WTC11 (cell line): Measurements from ENCODE around the gene RPL21. TPM values are rescaled to one million over a fixed set of nuclear protein-coding genes. Genes with fewer than 3 reads are reported as not detected.

Source experiments
- ATAC-seq: fragments of 200-7000 bp; cut with Tn5 transposase; 2 replicates; pipeline ENCODE4 v1.10.0; 2021; ENCODE audit warnings: mild to moderate bottlenecking, moderate library complexity
- CTCF ChIA-PET: fragments of 300-600 bp; sonication (Branson Sonifier 250); formaldehyde crosslinking; loops from one replicate; lab custom pipeline; 2021; ENCODE audit warnings: antibody characterized with exemption; lab: Charles Lee
- POLR2A ChIA-PET: fragments of 350-600 bp; sonication (Branson Sonifier 250); formaldehyde crosslinking; loops from one replicate; lab custom pipeline; 2021; ENCODE audit warnings: antibody characterized with exemption; lab: Charles Lee
- DNase-seq: peaks from one replicate; pipeline ENCODE4 v3.0.0; 2021; ENCODE audit warnings: low spot score
- H3K27ac Mint-ChIP-seq: 2 replicates; pipeline ENCODE4 v1.8.0; 2021; ENCODE audit warnings: mixed read lengths
- H3K27me3 Mint-ChIP-seq: 2 replicates; pipeline ENCODE4 v1.8.0; 2021; ENCODE audit warnings: low read depth, mild to moderate bottlenecking, moderate library complexity, mixed read lengths
- H3K36me3 Mint-ChIP-seq: 2 replicates; pipeline ENCODE4 v1.8.0; 2021; ENCODE audit warnings: mixed read lengths
- H3K4me1 Mint-ChIP-seq: 2 replicates; pipeline ENCODE4 v1.8.0; 2022; ENCODE audit warnings: mixed read lengths
- H3K4me3 Mint-ChIP-seq: 2 replicates; pipeline ENCODE4 v1.8.0; 2021; ENCODE audit warnings: mild to moderate bottlenecking, moderate library complexity, mixed read lengths
- H3K9me3 Mint-ChIP-seq: 2 replicates; pipeline ENCODE4 v1.8.0; 2021; ENCODE audit warnings: mixed read lengths
- CREB1 ChIP-seq: sonication (generic); formaldehyde crosslinking; IDR thresholded peaks from 2 replicates; pipeline ENCODE4 v1.8.0; 2023; ENCODE audit warnings: mild to moderate bottlenecking, missing genetic modification reagents
- FOXP1 ChIP-seq: sonication (generic); formaldehyde crosslinking; IDR thresholded peaks from 2 replicates; pipeline ENCODE4 v1.8.0; 2022; ENCODE audit warnings: missing genetic modification reagents, mild to moderate bottlenecking, moderate library complexity, borderline replicate concordance
- NFE2L1 ChIP-seq: sonication (generic); formaldehyde crosslinking; IDR thresholded peaks from 2 replicates; pipeline ENCODE4 v1.8.1; 2023; ENCODE audit warnings: missing genetic modification reagents
- NR2C2 ChIP-seq: sonication (generic); formaldehyde crosslinking; IDR thresholded peaks from 2 replicates; pipeline ENCODE4 v1.8.0; 2022; ENCODE audit warnings: mild to moderate bottlenecking, missing genetic modification reagents
- OVOL2 ChIP-seq: fragments of 250-450 bp; sonication (Bioruptor Pico); IDR thresholded peaks from 2 replicates; pipeline ENCODE4 v1.9.0; 2021; ENCODE audit warnings: mild to moderate bottlenecking, borderline replicate concordance
- ZNF219 ChIP-seq: sonication (generic); formaldehyde crosslinking; IDR thresholded peaks from 2 replicates; pipeline ENCODE4 v1.8.0; 2023; ENCODE audit warnings: missing genetic modification reagents, mild to moderate bottlenecking, borderline replicate concordance
- ZNF317 ChIP-seq: sonication (generic); formaldehyde crosslinking; IDR thresholded peaks from 2 replicates; pipeline ENCODE4 v1.8.1; 2023; ENCODE audit warnings: low read depth, mild to moderate bottlenecking, moderate library complexity, missing genetic modification reagents, borderline replicate concordance
- ZNF396 ChIP-seq: fragments of 250-450 bp; sonication (Bioruptor Pico); IDR thresholded peaks from 2 replicates; pipeline ENCODE4 v1.8.0; 2021; ENCODE audit warnings: mild to moderate bottlenecking, moderate library complexity, borderline replicate concordance
- ZNF671 ChIP-seq: fragments of 250-450 bp; sonication (Bioruptor Pico); IDR thresholded peaks from 2 replicates; pipeline ENCODE4 v1.8.0; 2021; ENCODE audit warnings: mild to moderate bottlenecking
- total RNA-seq: library from RNA; stranded (reverse); gene quantifications from 3 replicates; pipeline ENCODE4 v1.2.3, GENCODE V29; 2021
- TF ChIP-seq, protein P1 (sequence below): fragments of 250-450 bp; sonication (Bioruptor Pico); IDR thresholded peaks from 2 replicates; pipeline ENCODE4 v1.9.0; 2021; ENCODE audit warnings: mild to moderate bottlenecking
- TF ChIP-seq, protein P2 (sequence below): fragments of 250-450 bp; sonication (Bioruptor Pico); IDR thresholded peaks from 2 replicates; pipeline ENCODE4 v1.8.0; 2021; ENCODE audit warnings: mild to moderate bottlenecking
- TF ChIP-seq, protein P3 (sequence below): sonication (generic); formaldehyde crosslinking; conservative IDR thresholded peaks from 2 replicates; pipeline ENCODE4 v1.8.1; 2022; ENCODE audit warnings: mild to moderate bottlenecking, missing genetic modification reagents
- TF ChIP-seq, protein P4 (sequence below): sonication (generic); formaldehyde crosslinking; IDR thresholded peaks from 2 replicates; pipeline ENCODE4 v1.8.0; 2023; ENCODE audit warnings: missing genetic modification reagents, mild to moderate bottlenecking, borderline replicate concordance

The RPL21 gene
- total RNA-seq, 1 experiment from 2014 or later: 1,082 TPM

DNA sequence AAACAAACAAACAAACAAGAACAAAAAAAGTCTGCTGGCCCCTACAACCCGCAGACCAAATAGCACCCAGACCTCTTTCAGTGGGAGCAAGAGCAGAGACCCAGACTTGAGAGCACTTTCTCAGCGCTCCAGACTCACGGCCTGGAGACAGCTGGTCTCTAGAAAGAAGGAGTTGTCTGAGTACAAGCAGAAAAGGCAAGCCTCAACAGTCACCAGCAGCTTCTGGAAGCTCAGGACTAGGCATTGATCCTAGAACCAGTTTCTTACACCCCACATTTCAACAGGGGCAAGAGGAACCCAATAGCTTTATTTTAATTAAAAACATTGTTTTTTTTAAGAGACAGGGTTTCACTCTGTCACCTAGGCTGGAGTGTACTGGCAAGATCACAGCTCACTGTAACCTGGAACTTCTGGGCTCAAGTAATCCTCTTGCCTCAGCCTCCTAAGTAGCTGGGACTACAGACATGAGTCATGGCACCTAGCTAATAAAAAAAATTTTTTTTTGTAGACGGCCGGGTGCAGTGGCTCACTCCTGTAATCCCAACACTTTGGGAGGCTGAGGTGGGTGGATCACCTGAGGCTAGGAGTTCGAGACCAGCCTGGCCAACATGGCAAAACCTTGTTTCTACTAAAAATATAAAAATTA is 49.7 kb downstream of the RPL21 start (continued):
- no peak for TF ChIP-seq ZNF671

DNA sequence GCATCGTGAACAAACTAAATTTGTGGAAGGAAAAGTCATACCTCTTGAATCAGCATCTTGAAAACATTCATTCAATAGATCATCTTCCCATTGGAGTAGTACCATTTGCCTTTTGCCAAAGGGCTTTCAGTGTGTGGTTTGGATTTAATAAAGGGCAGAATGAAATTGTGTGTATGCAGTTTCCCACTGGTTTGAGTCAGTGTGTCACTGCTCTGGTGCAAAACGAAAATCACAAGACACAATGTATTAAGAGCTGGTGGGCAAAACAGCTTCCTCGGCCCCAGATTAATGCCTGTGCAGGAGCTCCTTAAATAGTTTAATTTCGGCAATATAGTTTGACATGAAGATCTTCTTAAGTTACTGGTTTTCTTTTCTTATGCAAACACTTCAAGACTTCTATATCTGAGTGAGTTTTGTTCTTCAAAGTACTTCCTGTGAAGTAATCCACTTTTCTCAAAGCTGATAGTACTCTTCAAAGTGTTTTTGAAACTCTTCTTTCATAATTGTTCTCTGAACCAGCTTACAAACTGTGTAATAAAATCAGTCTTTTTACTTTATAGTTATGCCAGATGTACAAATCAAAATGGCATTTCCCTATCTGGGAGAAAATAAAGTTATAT is 51.4 kb downstream of the RPL21 start:
- Mint-ChIP-seq H3K36me3 (peaks cover 8% of the 10 kb centered on the region; the same call in 1 of the 2 replicates), H3K27me3 (no peaks in the 10 kb centered on the region), H3K9me3 (peaks cover 15% of the 10 kb centered on the region), H3K4me1 (no peaks in the 10 kb centered on the region), H3K27ac (no peak overlapping the region), H3K4me3 (no peak overlapping the region)
- no peak for TF ChIP-seq ZNF396
- no peak for TF ChIP-seq OVOL2 (CRISPR knock-in tag)
- no peak for TF ChIP-seq ZNF219
- TF ChIP-seq CREB1 (CRISPR knock-in tag): no peak
- TF ChIP-seq, protein P1, sequence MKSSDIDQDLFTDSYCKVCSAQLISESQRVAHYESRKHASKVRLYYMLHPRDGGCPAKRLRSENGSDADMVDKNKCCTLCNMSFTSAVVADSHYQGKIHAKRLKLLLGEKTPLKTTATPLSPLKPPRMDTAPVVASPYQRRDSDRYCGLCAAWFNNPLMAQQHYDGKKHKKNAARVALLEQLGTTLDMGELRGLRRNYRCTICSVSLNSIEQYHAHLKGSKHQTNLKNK (CRISPR knock-in tag): no peak
- no peak for TF ChIP-seq ZNF317 (CRISPR knock-in tag)
- TF ChIP-seq, protein P2, sequence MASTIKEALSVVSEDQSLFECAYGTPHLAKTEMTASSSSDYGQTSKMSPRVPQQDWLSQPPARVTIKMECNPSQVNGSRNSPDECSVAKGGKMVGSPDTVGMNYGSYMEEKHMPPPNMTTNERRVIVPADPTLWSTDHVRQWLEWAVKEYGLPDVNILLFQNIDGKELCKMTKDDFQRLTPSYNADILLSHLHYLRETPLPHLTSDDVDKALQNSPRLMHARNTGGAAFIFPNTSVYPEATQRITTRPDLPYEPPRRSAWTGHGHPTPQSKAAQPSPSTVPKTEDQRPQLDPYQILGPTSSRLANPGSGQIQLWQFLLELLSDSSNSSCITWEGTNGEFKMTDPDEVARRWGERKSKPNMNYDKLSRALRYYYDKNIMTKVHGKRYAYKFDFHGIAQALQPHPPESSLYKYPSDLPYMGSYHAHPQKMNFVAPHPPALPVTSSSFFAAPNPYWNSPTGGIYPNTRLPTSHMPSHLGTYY (CRISPR knock-in tag): no peak
- ChIA-PET POLR2A (no interaction called here), CTCF (interaction anchor here (1.4 kb wide), 1 partner anchor 36 kb away, joined by 5 read pairs; no protein-coding TSS in a partner anchor)
- ATAC-seq (no peak), DNase-seq (no peak)

DNA sequence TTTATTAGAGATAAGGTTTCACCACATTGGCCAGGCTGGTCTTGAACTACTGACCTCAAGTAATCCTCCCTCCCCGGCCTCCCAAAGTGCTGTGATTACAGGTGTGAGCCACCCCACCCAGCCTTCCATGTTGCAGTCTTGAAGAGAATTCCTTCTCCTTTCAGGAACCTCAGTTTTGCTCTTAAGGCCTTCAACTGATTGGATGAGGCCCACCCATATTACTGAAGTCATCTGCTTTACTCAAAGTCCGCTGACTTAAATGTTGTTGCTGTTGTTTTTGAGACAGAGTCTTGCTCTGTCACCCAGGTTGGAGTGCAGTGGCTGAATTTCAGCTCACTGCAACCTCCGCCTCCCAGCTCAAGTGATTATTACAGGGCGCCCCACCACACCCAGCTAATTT is 52.7 kb downstream of the RPL21 start:
- no peak for DNase-seq
- Mint-ChIP-seq H3K4me3 (no peak overlapping the region), H3K4me1 (no peaks in the 10 kb centered on the region), H3K27ac (no peak overlapping the region), H3K36me3 (peaks cover 8% of the 10 kb centered on the region; the same call in 1 of the 2 replicates), H3K9me3 (peaks cover 15% of the 10 kb centered on the region), H3K27me3 (no peaks in the 10 kb centered on the region)
- no peak for ATAC-seq
- TF ChIP-seq OVOL2 (CRISPR knock-in tag): no peak
- no peak for TF ChIP-seq NR2C2
- TF ChIP-seq, protein P3, sequence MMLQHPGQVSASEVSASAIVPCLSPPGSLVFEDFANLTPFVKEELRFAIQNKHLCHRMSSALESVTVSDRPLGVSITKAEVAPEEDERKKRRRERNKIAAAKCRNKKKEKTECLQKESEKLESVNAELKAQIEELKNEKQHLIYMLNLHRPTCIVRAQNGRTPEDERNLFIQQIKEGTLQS (CRISPR knock-in tag): no peak
- TF ChIP-seq NFE2L1: no peak
- TF ChIP-seq, protein P4, sequence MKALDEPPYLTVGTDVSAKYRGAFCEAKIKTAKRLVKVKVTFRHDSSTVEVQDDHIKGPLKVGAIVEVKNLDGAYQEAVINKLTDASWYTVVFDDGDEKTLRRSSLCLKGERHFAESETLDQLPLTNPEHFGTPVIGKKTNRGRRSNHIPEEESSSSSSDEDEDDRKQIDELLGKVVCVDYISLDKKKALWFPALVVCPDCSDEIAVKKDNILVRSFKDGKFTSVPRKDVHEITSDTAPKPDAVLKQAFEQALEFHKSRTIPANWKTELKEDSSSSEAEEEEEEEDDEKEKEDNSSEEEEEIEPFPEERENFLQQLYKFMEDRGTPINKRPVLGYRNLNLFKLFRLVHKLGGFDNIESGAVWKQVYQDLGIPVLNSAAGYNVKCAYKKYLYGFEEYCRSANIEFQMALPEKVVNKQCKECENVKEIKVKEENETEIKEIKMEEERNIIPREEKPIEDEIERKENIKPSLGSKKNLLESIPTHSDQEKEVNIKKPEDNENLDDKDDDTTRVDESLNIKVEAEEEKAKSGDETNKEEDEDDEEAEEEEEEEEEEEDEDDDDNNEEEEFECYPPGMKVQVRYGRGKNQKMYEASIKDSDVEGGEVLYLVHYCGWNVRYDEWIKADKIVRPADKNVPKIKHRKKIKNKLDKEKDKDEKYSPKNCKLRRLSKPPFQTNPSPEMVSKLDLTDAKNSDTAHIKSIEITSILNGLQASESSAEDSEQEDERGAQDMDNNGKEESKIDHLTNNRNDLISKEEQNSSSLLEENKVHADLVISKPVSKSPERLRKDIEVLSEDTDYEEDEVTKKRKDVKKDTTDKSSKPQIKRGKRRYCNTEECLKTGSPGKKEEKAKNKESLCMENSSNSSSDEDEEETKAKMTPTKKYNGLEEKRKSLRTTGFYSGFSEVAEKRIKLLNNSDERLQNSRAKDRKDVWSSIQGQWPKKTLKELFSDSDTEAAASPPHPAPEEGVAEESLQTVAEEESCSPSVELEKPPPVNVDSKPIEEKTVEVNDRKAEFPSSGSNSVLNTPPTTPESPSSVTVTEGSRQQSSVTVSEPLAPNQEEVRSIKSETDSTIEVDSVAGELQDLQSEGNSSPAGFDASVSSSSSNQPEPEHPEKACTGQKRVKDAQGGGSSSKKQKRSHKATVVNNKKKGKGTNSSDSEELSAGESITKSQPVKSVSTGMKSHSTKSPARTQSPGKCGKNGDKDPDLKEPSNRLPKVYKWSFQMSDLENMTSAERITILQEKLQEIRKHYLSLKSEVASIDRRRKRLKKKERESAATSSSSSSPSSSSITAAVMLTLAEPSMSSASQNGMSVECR (CRISPR knock-in tag): no peak
- ChIA-PET CTCF (interaction anchor here (1.4 kb wide), 1 partner anchor 35 kb away, joined by 5 read pairs; no protein-coding TSS in a partner anchor), POLR2A (no interaction called here)

DNA sequence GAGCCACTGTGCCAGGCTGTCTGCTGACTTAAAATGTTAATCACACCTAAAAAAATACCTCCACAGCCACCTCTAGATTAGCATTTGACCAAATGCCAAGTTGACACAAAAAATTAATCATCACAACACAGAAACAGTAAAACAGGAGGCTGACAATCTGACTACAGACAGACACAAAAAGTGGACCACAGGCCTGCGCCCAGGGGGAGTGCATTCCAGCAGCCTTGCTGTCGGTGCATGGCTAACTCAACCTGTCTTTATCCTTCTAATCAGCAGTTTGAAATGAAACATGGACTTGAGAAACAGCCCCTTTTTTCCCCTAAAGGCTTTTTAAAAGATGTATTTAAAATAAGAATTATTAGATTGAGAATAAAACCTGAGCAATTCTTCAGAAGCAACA is 53.3 kb downstream of the RPL21 start:
- H3K4me1 Mint-ChIP-seq: no peaks in the 10 kb centered on the region
- DNase-seq: no peak
- ChIA-PET POLR2A (no interaction called here), CTCF (no interaction called here)
- ATAC-seq: no peak
- no peak overlapping the region for H3K27ac Mint-ChIP-seq
- H3K36me3 Mint-ChIP-seq: peaks cover 8% of the 10 kb centered on the region; the same call in 1 of the 2 replicates
- H3K4me3 Mint-ChIP-seq: no peak overlapping the region
- TF ChIP-seq FOXP1 (CRISPR knock-in tag): no peak
- peaks cover 15% of the 10 kb centered on the region for H3K9me3 Mint-ChIP-seq
- no peaks in the 10 kb centered on the region for H3K27me3 Mint-ChIP-seq

Other genes starting within 250 kb of the RPL21 start
- 23.1 to 26.1 TPM (median 25.1 TPM) in 3 replicates for gene USP12, start 79.7 kb upstream of the RPL21 start, total RNA-seq
- 2.5 to 3.8 TPM (median 3.5 TPM) in 3 replicates for gene RASL11A, start 19.3 kb downstream of the RPL21 start, total RNA-seq
- 77.0 to 88.7 TPM (median 78.4 TPM) in 3 replicates for gene GTF3A, start 173.1 kb downstream of the RPL21 start, total RNA-seq
- 42.0 to 50.0 TPM (median 45.1 TPM) in 3 replicates for gene MTIF3, start 199.0 kb downstream of the RPL21 start, total RNA-seq